AG09319 (cell line): ENCODE results near the gene CXCR3.

Source experiments
- DNase-seq: peaks from one replicate; pipeline ENCODE4 v3.0.0-alpha.2; 2010; ENCODE audit warnings: low read depth; ENCODE audit errors: extremely low read depth
- TF ChIP-seq, protein P1 (sequence below): IDR thresholded peaks from 2 replicates; pipeline ENCODE4 v1.5.1; 2011; ENCODE audit warnings: low read depth, mild to moderate bottlenecking, inconsistent platforms, low read length, moderate library complexity

The CXCR3 gene

DNA sequence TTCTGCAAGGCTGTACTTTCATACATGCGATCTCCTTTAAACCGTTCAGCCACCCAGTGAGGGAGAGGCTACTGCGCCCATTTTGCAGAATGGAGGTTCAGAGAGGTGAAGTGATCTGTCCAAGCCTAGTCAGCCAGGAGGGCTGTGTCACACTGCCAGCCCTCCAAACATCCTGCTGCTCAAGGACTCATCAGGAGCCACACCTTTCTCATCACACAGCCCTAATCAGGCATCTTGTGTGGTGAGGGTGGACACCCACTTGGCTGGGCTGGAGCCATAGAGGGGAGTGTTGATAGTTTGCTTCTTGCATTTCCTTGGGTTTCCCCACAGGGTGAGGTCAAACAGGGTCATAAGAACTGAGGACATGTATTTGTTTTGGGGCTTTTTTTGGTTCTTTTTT lies 5.4 kb upstream of the CXCR3 start:
- TF ChIP-seq, protein P1, sequence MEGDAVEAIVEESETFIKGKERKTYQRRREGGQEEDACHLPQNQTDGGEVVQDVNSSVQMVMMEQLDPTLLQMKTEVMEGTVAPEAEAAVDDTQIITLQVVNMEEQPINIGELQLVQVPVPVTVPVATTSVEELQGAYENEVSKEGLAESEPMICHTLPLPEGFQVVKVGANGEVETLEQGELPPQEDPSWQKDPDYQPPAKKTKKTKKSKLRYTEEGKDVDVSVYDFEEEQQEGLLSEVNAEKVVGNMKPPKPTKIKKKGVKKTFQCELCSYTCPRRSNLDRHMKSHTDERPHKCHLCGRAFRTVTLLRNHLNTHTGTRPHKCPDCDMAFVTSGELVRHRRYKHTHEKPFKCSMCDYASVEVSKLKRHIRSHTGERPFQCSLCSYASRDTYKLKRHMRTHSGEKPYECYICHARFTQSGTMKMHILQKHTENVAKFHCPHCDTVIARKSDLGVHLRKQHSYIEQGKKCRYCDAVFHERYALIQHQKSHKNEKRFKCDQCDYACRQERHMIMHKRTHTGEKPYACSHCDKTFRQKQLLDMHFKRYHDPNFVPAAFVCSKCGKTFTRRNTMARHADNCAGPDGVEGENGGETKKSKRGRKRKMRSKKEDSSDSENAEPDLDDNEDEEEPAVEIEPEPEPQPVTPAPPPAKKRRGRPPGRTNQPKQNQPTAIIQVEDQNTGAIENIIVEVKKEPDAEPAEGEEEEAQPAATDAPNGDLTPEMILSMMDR, result no peak
- no peak for DNase-seq

DNA sequence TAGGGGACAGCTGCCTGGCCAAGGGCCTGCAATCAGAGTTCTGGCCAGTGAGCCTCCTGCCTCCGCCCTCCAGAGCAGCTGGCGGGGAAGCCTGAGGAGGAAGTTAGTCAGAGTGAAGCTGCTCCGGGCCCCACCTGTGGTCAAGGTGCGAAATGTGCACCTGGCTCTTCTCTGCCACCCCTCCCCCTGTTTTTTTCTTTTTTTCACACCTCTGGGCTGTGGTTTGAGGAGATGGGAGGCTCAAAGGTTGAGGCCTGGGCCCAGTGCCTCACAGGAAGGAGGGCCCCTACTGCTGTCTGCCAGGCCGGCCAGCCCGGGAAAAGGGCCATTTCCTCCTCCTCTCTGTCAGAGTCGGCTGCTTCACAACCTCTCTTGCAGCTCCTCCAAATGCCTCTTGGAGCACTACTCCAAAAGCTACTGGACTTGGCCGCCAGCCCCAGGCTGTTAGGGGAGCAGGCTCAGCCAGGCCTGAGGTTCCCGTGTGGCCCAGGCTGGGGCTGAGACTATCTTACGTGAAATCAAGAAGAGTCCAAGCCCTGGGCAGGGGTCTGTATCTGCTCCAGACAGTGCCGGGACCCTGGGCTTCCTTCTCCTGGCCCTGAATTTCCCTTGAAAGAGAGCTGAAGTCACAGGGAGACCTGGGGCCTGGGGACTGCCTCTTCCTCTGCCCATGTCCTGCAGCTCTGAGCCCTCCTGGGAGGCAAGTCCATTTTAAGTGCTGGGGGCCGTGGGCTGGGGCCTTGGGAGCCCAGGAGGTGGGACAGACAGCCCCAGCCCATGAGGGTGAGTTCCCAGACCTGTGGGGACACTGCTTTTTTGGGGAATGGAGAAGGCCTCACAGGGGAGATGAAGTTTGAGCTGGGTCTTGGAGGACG lies 4.5 kb upstream of the CXCR3 start:
- TF ChIP-seq, protein P1, result peak; percentile 28
- peak; percentile 27 for DNase-seq

DNA sequence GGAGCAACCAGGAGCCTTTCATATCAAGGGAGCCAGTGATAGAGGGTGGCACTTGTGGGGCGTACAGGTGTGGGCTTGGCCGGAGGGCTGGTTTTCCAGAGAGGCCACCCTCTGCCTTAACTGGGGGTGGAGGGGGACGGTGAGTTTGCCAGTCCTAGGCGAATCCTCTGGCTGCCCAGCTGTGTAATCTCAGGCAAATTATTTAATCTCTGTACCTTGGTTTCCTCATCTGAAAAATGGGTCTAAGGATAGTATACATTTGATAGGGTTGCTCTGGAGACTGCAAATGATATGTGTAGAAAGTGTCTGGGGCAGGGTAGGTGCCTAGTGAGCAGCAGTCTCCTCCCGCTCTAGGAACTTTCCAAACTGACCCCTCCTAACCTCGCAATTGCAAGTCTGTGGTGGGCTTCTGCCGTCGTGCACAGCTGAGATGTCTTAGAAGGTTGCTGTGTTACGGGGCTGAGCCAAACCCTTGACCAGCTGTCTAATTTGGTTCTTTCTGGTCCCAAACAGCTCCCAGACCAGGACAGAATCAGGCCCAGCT lies 3.8 kb upstream of the CXCR3 start:
- DNase-seq, result no peak
- TF ChIP-seq, protein P1, result no peak

DNA sequence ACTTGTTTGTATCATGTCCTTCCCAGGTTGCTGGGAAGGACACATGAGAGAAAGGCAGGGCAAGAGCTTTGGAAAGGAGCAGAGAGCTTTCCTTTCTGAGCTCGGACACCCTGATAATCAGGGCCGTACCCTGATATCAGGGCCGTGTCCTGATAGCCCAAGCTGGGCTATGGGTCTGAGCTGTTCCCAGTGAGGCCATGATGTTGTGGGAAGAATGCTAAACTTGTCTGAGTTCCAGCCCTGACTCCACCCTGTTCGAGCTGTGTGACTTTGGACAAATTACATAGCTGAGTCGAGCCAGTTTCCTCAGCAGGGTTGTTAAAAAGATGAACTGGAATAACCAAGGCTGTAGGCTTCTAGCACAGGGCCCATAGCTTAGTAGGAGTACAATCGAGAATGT lies 3.3 kb upstream of the CXCR3 start:
- TF ChIP-seq, protein P1, result no peak
- DNase-seq, result no peak

DNA sequence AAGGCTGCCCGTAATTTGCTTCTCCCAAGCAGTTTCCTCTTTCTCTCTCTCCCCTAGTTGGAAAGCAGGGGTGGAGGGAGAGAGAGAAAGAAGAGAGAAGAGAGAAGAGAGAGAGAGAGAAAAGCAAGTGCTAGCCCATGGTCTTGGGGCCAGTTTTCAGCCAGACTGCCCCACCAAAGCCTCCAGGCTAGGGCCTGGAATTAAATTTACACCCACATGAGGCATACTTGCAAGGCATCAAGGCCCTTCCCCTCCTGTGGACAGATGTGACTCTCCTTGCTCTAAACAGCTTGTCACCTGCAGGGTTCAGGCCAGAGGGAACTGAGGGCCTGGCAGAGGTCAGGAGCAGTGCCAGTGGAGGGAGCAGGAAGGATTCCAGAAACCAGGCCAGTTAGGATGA lies 1.7 kb upstream of the CXCR3 start:
- DNase-seq, result no peak
- TF ChIP-seq, protein P1, result no peak

DNA sequence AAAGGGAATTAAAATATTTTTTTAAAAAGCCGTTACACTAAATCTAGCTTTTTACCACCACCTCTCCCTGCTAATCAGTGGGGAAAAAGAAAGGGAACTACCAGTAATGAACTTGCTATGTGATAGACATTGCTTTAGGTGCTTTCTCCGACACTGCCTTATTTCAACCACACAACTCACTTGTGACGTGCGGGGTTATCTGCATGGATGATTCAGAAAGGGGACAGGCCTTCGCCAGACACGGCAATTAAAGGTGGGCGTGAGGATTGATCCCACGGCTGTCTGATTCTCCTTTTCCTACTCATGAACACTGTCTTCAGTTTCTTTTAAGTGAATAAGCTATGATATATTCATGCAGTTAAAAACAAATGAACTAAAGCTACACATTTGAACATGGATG lies 882 bp upstream of the CXCR3 start:
- TF ChIP-seq, protein P1, result no peak
- DNase-seq, result no peak

- TF ChIP-seq, protein P1, result no peak
- no peak for DNase-seq
Measured at GRCh38 chrX:71618787-71619186, 476 bp upstream of the CXCR3 start.
